Vagina (tissue), 2 donors: ENCODE results near the gene ARHGAP42. TPM values are rescaled to one million over a fixed set of nuclear protein-coding genes. Genes with fewer than 3 reads are reported as not detected.

Experiments
- DNase-seq, 2 donors: peaks; one replicate each; pipeline ENCODE4 v3.0.0-alpha.2; 2017; ENCODE audit errors: extremely low spot score in 2 of 2
- H3K27ac ChIP-seq: fragments of 200-600 bp; sonication (generic); one replicate; pipeline ENCODE4 v1.5.1; 2019
- H3K27me3 ChIP-seq: fragments of 200-600 bp; sonication (generic); one replicate; pipeline ENCODE4 v1.5.1; 2019
- H3K36me3 ChIP-seq, 2 donors: fragments of 200-600 bp; sonication (generic); one replicate each; pipeline ENCODE4 v1.5.1; 2017 to 2019
- H3K4me1 ChIP-seq: fragments of 200-600 bp; sonication (generic); one replicate; pipeline ENCODE4 v1.5.1; 2019
- H3K4me3 ChIP-seq, 2 donors: fragments of 200-600 bp; sonication (generic); 1 replicate in 1 of 2; 2 replicates in 1 of 2; pipeline ENCODE4 v1.5.1; 2016 to 2019
- H3K9me3 ChIP-seq: fragments of 200-600 bp; sonication (generic); one replicate; pipeline ENCODE4 v1.5.1; 2019
- CTCF ChIP-seq, 3 experiments: fragments of 450-650 bp in 2 of 3; fragments of 200-600 bp in 1 of 3; sonication (generic) in 1 of 3; IDR thresholded peaks; one replicate each; pipeline ENCODE4 v1.5.1; 2017 to 2019; ENCODE audit warnings: antibody characterized with exemption in 3 of 3, mild to moderate bottlenecking in 2 of 3, moderate library complexity in 2 of 3
- POLR2A ChIP-seq, 2 donors: fragments of 450-650 bp; IDR thresholded peaks; one replicate each; pipeline ENCODE4 v1.6.1; 2017; ENCODE audit warnings: antibody characterized with exemption in 2 of 2, mild to moderate bottlenecking in 2 of 2, moderate library complexity in 2 of 2
- POLR2AphosphoS5 ChIP-seq, 2 donors: sonication (generic); formaldehyde crosslinking; IDR thresholded peaks; one replicate each; pipeline ENCODE4 v1.9.0; 2017; ENCODE audit warnings: antibody characterized with exemption in 2 of 2, mild to moderate bottlenecking in 2 of 2, low read depth in 1 of 2; ENCODE audit not compliant: insufficient read depth in 1 of 2
- intact Hi-C: fragments of 100-400 bp; cut with DNase I; formaldehyde crosslinking; loops from one replicate; pipeline ENCODE4 v1.15.1; 2023
- total RNA-seq: library from RNA; depleted of rRNA; stranded (reverse); fragments of >200 nt; gene quantifications from one replicate; pipeline ENCODE4 v1.2.3, GENCODE V29; 2016

The ARHGAP42 gene
- total RNA-seq, 1 donor from 2014 or later, result 5.9 TPM

DNA sequence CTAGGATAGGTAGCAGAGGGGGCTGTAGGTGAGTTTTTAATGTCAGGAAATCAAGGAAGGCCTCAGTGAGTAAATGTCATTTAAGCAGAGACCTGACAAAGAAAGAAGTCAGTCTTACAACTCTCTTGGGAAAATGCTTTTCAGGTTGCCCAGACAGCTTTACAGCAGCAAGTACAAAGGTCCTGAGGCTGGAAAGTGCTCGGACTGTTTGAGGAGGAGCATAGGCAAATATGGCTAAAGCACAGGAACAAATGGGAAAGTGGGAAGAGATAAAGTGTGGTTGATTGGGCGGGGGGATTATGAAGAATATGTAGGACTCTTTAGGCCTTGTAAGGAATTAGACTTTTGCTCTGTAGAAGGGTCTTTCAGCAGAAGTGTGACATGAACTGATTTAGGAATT is 125.4 kb downstream of the ARHGAP42 start:
- no peak for DNase-seq
- H3K4me1 ChIP-seq, result peaks cover 4% of the 10 kb centered on the region
- TF ChIP-seq CTCF (IDR thresholded peaks at IDR 0.05), result no peak
- TF ChIP-seq POLR2A (IDR thresholded peaks at IDR 0.05), result no peak
- no peak for TF ChIP-seq POLR2AphosphoS5 (IDR thresholded peaks at IDR 0.05; ENCODE audit: insufficient read depth in 1 of 2, low read depth in 1 of 2)
- intact Hi-C loops, result no loop called here
- H3K27me3 ChIP-seq, result no peaks in the 10 kb centered on the region
- H3K4me3 ChIP-seq, result no peak overlapping the region
- H3K27ac ChIP-seq, result no peak overlapping the region
- H3K36me3 ChIP-seq, result no peaks in the 10 kb centered on the region
- no peaks in the 10 kb centered on the region for H3K9me3 ChIP-seq

DNA sequence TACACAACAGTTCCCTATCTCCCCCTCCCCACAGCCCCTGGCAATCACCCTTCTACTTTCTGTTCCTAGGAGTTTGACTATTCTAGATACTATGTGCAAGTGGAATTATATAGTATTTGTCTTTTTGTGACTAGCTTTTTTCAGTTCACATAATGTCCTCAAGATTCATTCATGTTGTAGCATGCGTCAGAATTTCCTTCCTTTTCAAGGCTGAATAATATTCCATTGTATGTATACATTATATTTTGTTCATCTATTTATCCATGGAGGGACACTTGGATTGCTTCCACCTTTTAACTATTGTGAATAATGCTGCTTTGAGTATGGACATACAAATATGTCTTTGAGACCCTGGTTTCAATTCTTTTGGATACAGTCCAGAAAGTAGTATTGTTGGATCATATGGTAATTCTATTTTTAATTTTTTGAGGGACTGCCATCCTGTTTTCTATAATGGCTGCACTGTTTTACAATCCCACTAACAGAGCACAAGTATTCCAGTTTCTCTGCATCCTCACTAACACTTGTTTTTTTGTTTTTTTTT is 128.8 kb downstream of the ARHGAP42 start:
- Histone ChIP-seq H3K4me3 (no peak overlapping the region), H3K27ac (no peak overlapping the region), H3K36me3 (no peaks in the 10 kb centered on the region), H3K4me1 (peaks cover 4% of the 10 kb centered on the region), H3K27me3 (no peaks in the 10 kb centered on the region), H3K9me3 (no peaks in the 10 kb centered on the region)
- DNase-seq, result no peak
- TF ChIP-seq POLR2AphosphoS5 (IDR thresholded peaks at IDR 0.05; ENCODE audit: insufficient read depth in 1 of 2, low read depth in 1 of 2) (no peak), CTCF (IDR thresholded peaks at IDR 0.05) (no peak), POLR2A (IDR thresholded peaks at IDR 0.05) (no peak)
- intact Hi-C loops, result no loop called here

GRCh38 chr11:100816823-100817222 is 129.7 kb downstream of the ARHGAP42 start:
- Histone ChIP-seq H3K27me3 (no peaks in the 10 kb centered on the region), H3K27ac (no peak overlapping the region), H3K4me3 (no peak overlapping the region), H3K4me1 (peaks cover 4% of the 10 kb centered on the region), H3K36me3 (no peaks in the 10 kb centered on the region), H3K9me3 (no peaks in the 10 kb centered on the region)
- DNase-seq, result no peak
- TF ChIP-seq POLR2AphosphoS5 (IDR thresholded peaks at IDR 0.05; ENCODE audit: insufficient read depth in 1 of 2, low read depth in 1 of 2) (no peak), POLR2A (IDR thresholded peaks at IDR 0.05) (no peak), CTCF (IDR thresholded peaks at IDR 0.05) (no peak)
- intact Hi-C loops, result no loop called here

DNA sequence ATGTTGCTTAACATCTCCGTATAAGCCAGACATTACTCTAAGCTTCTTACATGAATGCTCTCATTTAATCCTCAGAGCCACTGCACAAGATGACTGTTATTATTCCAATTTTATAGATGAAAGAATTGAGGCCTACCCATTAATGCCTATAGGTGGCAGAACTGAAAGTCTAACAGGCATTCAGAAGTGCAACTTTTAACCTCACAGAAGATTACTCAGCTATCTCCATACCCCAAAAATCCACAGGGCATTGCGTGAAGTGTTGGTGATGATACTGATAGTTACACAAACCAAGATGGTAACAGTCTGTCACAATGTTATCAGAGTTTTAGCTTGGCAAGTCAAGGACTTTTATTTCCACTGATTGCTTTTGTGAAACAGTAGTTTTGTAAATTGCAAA is 130.5 kb downstream of the ARHGAP42 start:
- intact Hi-C loops, result no loop called here
- DNase-seq, result no peak
- H3K27ac ChIP-seq, result no peak overlapping the region
- peaks cover 4% of the 10 kb centered on the region for H3K4me1 ChIP-seq
- no peak for TF ChIP-seq POLR2A (IDR thresholded peaks at IDR 0.05)
- no peak for TF ChIP-seq POLR2AphosphoS5 (IDR thresholded peaks at IDR 0.05; ENCODE audit: insufficient read depth in 1 of 2, low read depth in 1 of 2)
- TF ChIP-seq CTCF (IDR thresholded peaks at IDR 0.05), result no peak
- H3K36me3 ChIP-seq, result no peaks in the 10 kb centered on the region
- H3K4me3 ChIP-seq, result no peak overlapping the region
- H3K9me3 ChIP-seq, result no peaks in the 10 kb centered on the region
- H3K27me3 ChIP-seq, result no peaks in the 10 kb centered on the region

DNA sequence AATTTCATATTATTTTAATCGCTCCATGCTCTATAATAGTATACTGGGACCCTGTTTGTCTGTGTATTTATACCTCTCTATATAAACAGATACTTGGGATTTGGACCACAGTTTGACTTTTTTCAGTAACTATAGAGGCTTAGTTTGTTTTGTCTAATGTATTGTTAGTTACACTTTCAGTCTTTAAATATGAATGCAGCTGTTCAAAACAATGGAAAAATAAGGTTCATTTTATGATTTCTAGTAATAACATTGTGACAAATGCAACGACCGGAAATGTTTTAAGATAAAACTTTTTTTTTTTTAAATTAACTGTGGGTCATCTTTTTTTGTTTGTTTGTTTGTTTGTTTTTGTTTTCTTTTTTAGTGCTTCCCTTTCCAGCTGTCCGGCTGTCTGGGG is 133.5 kb downstream of the ARHGAP42 start:
- intact Hi-C loops, result no loop called here
- Histone ChIP-seq H3K4me1 (peaks cover 26% of the 10 kb centered on the region), H3K27me3 (no peaks in the 10 kb centered on the region), H3K4me3 (no peak overlapping the region), H3K36me3 (no peaks in the 10 kb centered on the region), H3K27ac (no peak overlapping the region), H3K9me3 (no peaks in the 10 kb centered on the region)
- TF ChIP-seq CTCF (IDR thresholded peaks at IDR 0.05) (no peak), POLR2AphosphoS5 (IDR thresholded peaks at IDR 0.05; ENCODE audit: insufficient read depth in 1 of 2, low read depth in 1 of 2) (no peak), POLR2A (IDR thresholded peaks at IDR 0.05) (no peak)
- no peak for DNase-seq
